Lower leg skin (tissue), 4 donors: ENCODE results near the gene KIRREL3. TPM values are rescaled to one million over a fixed set of nuclear protein-coding genes. Genes with fewer than 3 reads are reported as not detected.

Experiments used
- microRNA-seq, 2 donors: library from miRNA; unstranded; fragments of <30 nt; microRNA quantifications; one replicate each; pipeline ENCODE4, GENCODE V29; 2016; ENCODE audit warnings: borderline replicate concordance in 2 of 2, borderline number of aligned reads in 1 of 2
- total RNA-seq, 4 donors: library from RNA; depleted of rRNA; stranded (reverse); fragments of >200 nt; gene quantifications; one replicate each; pipeline ENCODE4 v1.1.0, GENCODE V29; 2016

The KIRREL3 gene
- total RNA-seq, 4 donors from 2014 or later: 0.13 TPM; not detected in 3

Small RNA genes lying within 50 kb of the gene (microRNA-seq; reads per million reads assigned to microRNA genes)
- 0 reads per million in 2 donors for gene MIR3167
